ENCODE measurements around the gene PSMB4.
"Not testable (repeated sequence)": the region's sequence is repeated elsewhere in the genome, so short reads cannot be mapped to it uniquely, and the experiment has no call there.

PSMB4 gene

GRCh38 chr1:151399324-151400171, at the start of gene PSMB4:
TSS of gene PSMB4 (plus strand) at chr1:151399573. CDS start at chr1:151399588, 15 bp downstream.
- DNase-seq, result peak; percentile 97

- not testable (repeated sequence) for DNase-seq
These were observed 49.0 kb upstream of the PSMB4 start for GRCh38 chr1:151350323-151350722.

- DNase-seq, result no peak
These were observed 47.2 kb upstream of the PSMB4 start for GRCh38 chr1:151352021-151352718.

GRCh38 chr1:151356696-151357095, 42.7 kb upstream of the PSMB4 start:
- no peak for DNase-seq

GRCh38 chr1:151361883-151362282, 37.5 kb upstream of the PSMB4 start:
- DNase-seq, result no peak

- DNase-seq, result no peak
These were observed 36.8 kb upstream of the PSMB4 start for GRCh38 chr1:151362308-151363155.

GRCh38 chr1:151364996-151365395, 34.4 kb upstream of the PSMB4 start:
- no peak for DNase-seq

- no peak for DNase-seq
These were observed 31.5 kb upstream of the PSMB4 start for GRCh38 chr1:151367658-151368392.

GRCh38 chr1:151368393-151369301, 30.7 kb upstream of the PSMB4 start:
- DNase-seq, result no peak

- no peak for DNase-seq
These were observed 30.1 kb upstream of the PSMB4 start for GRCh38 chr1:151369302-151369610.

GRCh38 chr1:151369621-151370048, 29.7 kb upstream of the PSMB4 start:
- no peak for DNase-seq

GRCh38 chr1:151370211-151370911, 29.0 kb upstream of the PSMB4 start:
- DNase-seq, result no peak

- peak; percentile 85 for DNase-seq
These were observed 27.9 kb upstream of the PSMB4 start for GRCh38 chr1:151371370-151372057.

- DNase-seq, result no peak
These were observed 27.1 kb upstream of the PSMB4 start, which contains the start of gene SELENBP1 for GRCh38 chr1:151372058-151372934. TSS of gene SELENBP1 (minus strand) at chr1:151372705. CDS start at chr1:151372641, 64 bp downstream.

GRCh38 chr1:151373196-151373595, 26.2 kb upstream of the PSMB4 start:
- DNase-seq, result no peak

- no peak for DNase-seq
These were observed 22.1 kb upstream of the PSMB4 start for GRCh38 chr1:151377150-151377884.

GRCh38 chr1:151384584-151384983, 14.8 kb upstream of the PSMB4 start:
- no peak for DNase-seq

GRCh38 chr1:151386002-151386401, 13.4 kb upstream of the PSMB4 start:
- DNase-seq, result no peak

Data from NCI-H1694 (cell line).